ENCODE results near the gene TMEM51.

The TMEM51 gene

DNA sequence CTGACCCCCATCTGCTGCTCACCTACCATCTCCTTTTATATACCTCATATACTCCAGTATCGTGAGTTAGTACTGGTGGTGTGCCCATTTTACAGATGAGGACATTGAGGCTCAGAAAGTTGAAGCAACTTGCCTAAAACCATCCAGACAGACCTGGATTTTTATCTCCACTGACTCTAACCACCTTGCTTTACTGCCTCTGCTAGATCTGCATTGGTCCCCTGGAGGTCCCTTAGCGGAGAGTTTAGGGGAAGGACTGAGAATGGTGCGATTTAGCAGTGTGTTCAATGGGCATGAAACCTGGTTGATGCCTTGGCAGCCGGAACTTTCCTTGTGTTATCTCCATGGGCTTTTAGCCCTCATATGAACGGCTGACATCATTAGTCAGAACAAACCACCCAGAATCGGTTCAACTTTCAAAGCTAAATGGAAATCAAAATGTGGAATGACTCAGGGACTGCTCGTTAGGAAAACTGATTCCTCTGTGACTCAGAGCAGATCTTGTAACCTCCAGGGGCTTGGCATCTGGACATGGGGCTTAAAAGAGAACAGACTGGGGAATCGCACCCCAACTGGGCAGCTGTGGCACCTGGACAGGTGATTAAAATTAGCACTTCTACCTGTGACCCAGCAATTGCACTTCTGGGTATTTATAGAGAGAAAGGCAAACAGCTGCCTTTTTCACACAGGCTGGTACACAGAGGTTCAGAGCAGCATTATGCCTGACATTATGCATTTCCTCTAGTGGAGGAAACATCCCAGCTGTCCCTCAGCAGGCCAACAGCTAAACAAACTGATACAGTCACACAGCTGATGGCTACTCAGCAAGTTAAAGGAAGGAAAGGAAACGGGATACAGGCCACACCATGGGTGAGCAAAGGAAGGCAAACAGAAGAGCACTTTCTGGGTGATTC, 25.3 kb downstream of the TMEM51 start:
- peak; percentile 22 for DNase-seq

DNA sequence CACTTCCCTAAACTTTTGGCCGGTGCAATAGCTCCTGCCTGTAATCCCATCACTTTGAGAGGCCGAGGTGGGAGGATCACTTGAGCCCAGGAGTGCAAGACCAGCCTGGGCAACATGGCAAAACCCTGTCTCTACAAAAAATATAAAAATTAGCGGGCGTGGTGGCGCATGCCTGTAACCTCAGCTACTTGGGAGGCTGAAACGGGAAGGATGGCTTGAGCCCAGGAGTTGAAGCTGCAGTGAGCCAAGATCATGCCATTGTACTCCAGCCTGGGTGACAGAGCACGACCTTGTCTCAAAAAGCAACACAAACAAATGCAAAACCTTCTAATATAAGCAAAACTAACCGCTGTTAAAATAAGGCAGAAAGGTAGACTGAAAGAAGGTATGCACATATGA, 25.9 kb downstream of the TMEM51 start:
- DNase-seq = no peak

DNA sequence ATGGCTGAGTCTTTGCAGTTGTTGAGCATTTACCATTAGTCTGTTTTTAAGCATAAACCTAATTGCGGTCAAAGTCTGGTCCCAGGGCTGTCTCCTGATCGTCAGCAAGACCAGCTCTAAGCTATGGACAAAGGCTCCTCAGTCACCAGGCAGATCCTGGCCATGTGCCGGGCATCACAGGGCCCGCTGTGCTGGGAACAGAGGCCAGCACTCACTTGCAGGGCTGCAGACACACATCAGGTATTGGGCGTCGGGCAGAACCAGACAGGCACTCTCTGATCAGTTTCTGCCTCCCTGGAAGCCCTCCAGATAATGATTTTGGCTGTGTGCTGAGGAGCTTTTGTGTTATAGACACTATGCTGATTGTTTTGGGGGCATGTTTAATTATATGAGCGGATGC, 26.6 kb downstream of the TMEM51 start:
- DNase-seq = no peak

DNA sequence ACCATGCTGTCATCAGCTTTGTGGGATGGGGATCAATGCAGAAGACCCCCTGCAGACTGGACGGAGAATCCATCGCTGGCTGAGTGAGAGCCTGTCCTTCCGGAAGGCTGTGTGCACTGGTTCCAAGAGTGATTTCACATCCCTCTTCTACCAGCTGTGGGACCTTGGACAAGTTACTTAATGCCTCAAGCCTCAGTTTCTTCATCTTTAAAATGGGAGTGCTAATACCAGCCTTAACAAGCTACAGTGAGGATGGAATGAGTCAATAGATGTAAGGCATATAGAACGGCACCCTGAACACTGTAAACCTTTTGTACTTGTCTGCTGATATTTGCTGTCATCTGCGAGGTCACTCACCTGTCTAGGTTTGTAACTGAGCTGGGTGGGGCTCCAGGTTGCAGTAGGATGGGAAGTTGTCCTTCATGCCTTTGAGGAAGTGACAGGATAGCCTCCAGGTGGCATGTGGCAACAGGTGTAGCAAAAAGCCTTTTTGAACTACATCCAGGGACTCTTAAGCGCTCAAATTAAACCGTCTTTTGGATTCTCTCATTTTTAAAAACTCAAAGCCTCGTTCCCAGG, 27.5 kb downstream of the TMEM51 start:
- DNase-seq = no peak

DNA sequence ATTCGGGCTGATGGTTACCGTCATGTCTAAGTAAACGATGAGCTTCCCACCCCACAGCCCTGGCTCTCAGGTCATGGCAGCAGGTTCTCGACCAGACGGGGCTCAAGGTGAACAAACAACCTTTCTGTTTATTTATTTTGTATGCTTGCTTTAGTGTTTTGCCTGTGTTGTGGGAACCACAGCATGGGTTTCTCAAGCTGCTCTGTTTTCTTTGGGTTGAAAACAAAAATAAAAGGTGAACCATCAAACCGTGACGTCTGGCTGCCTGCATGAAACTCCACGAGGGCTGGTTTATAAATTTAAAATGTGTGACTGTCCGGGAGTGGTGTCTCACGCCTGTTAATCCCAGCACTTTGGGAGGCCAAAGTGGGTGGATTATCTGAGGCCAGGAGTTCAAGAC, 28.0 kb downstream of the TMEM51 start:
- DNase-seq = no peak

DNA sequence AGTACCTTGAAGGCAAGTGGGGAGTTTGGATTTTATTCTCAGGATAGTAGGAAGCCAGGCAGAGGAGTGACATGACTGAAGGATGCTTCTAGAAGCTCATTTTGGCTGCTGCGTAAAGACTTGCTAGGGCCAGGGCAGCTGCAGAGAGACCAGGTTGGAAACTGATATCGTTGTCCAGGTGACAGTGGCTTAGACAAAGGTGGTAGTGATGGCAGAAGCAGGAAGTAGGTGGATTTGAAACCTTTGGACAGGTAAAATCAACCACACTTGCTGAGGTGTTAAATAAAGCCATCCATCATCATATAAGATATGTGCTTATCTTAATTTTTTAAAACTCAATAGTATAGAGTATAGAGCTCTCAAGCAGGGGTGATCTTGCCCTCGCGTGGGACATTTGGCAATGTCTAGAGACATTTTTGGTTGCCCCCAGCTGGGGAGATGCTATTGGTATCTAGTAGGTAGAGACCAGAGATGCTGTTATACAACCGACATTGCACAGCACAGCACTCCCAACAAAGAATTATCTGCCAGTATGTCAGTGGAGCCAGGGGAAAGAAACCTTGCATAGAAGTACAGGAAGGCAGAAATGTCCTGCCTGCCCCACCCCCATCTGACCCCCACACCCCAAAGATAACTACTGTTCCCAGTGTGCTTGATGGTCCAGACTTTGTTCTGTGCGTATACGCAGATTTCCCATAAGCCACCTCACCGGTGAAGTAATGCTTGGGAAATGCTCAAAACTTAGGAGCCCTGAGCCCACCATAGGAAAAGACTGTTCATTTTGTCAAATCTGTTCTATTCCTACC, 31.1 kb downstream of the TMEM51 start:
- no peak for DNase-seq

DNA sequence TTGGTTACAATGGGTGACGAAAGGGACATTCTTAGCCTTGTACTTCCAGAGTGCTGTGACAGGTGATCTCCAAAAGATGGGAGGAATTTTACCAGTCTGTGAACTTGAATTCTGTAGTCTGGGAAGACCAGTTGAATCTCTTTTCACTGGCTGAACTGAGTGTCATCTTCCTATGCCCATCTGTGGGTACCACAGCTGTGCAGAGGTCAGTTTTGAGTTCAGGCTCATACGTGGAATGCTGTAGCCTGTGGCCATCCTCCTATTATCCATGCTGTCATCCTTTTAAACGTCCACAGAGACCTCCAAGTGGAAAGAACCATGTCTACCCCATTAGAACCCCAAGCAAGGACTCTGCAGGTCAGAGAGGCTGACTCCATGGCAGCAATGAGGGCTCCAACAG, 32.1 kb downstream of the TMEM51 start:
- no peak for DNase-seq

DNA sequence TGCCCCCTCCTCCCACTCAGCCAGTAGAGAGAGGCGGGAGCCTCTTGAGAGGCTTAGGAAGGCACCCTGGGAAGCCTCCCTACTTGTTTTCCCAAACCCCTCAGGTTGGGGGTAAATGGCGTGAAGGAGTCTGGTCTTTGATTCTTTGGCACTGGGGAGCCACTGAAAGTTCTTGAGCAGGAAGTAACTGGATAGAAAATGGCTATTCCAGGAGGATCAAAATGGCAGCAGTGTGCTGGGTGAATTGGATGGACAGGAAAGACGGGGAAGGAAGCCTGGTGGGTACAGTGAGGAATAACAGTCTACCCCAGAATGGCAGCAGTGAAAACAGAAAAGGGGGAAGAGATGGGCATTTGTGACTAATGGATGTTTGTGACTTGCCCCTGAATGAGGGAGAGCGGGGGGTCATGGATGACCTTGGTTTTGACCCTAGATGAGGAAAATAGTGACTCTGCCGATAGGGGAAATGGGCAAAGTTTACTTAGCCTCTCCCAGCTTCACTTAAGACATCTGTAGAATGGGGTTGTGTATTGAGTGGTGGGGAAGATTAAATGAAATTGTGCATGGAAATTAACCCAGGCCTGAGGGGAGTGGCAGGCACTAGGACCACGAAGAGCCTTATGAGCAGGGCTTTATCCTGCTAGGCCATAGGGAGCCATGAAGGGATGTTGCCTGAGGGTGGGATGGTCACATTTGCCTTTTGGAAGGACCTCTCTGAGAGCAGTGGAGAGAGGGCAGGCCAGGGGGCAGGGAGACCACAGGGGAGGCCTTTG, 32.7 kb downstream of the TMEM51 start:
- no peak for DNase-seq

DNA sequence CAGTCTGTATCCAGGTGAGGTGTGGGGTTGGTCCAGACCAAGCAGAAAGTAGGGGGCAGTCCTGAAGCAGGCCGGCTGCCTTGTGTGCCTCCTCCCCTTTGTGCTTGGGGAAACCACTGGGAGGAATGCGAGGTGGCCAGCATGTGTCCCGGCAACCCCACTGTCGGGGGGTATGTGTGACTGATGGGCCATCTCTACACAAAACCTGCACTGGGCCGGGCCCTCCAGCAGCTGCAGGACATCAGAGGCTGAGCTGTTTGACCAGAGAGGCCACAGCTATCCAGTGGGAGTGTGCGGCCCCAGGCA, 33.3 kb downstream of the TMEM51 start:
- no peak for DNase-seq

DNA sequence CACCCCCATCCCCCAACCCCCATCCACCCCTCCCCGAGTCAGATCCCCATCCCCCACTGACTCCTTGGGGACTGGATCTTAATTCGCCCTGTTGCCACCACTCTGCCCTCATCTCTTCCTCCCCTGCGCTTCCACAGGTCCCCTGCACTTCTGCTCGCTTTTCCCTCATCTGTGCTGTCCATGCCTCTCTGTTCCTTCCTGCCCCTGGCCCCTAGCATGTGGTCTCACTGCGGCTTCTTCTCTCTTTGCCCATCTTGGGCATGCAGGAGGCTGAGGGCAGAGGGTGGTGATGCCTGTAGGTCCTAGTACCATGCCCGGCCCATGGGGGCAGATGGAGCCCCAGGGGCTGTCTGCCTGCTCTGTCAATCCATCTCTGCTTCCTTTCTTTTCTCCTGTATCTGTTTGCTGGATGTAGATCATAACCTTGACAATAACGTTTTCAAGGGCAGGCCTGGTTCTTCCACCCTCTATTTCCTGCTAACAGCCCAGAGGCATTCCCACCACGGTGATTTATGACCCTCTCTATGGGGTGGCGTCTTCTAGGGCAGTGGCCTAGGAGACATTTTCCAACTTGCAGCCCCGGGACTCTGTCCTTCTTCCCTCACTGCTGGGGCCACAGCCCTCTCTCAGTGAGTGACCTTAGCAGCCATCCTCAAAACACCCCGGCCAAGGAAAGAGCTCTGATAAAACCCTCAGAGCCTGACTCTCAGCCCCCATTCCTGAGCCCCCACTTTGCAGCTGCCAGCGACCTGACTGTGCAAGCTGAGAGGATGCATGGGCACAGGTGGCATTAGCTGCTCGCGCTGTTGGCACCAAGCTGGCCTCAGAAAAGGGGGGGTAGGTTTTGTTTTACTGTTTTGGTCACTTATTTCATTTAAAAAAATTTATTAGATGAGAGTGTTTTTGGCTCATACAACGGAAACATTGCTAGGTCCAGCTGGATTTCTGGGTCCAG, 33.9 kb downstream of the TMEM51 start:
- no peak for DNase-seq

DNA sequence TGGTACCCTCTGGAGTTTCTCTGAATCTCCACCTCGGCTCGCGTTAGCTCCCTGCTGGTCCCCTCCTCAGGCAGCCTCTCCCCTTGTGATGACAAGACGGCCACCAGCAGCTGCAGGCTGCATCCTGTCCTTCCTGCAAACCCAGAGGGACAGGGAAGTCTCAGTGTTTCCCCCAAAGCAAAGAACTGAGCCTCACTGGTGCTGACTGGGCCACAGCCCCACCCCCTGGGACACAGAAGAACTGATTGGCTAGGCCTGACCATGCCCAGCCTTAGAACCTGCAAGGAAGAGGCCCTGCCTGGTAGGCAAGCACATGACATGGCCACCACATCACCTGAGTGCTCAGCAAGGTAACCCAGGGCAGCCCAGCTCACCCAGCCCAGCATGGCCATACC, 34.6 kb downstream of the TMEM51 start:
- DNase-seq = no peak

DNA sequence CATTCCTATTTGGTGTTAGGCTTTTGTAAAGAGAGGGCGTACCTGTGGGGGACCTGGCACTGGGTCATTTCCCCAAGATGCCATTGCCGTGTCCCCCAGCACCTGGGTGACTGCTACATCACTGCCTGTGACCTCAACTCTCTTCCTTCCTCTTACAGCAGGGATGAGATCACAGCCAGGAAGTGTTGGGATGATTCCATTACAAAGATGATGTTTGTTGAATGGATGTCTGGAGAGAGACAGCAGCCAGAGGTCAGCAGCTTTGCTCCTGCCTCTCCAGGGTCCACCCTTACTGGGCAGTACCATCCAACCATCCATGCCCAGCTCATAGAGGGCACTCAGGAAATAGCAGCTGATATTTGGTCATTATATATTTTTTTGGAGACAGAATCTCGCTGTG, 35.1 kb downstream of the TMEM51 start:
- no peak for DNase-seq

DNA sequence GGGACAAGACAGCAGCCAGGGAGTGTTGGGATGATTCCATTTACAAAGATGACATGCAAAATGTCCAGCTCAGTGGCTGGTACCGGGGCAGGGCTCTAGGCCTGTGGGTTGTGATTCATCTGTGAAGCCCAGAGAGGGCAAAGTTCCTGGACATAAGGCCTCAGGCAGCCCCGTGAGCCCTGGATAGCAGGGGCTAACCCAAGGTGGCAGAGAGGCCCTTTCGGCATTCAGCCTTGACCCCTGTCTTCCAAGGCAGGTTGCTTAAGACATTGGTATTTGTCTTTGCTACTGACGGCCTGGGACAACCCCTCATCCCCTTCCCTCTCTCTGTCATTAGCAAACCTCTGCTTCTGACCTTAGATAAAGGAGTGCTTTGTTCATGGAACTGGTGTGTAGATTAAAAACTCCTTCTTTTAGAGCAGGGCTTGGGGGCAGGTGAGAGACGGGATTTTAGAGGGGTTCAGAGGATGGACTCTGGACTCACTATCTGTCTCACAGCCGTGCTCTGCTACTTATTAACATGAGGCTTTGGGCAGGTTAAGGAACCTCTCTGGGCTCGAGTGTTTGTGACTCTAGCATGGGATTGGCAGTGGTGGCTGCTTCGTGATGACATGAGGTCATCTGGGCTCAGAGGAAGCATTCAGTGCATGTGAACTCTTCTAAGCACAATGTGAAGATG, 36.3 kb downstream of the TMEM51 start:
- DNase-seq = no peak

DNA sequence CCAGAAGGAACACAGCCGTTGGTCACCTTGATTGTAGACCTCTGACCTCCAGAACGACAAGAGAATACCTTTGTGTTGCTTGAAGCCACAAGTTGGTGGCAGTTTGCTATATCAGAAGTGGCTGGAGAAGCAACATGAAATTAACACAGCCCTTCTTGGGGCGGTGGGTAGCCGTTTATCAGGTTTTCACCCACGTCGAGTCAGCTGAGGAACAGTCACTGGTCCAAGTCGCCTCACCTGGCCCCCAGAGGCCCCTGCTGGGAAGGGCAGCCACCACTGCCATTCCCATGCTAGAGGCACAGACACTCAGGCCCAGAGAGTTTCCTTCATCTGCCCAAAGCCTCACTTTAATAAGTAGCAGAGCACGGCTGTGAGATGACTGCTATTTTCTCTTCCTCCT, 37.7 kb downstream of the TMEM51 start:
- DNase-seq = no peak

DNA sequence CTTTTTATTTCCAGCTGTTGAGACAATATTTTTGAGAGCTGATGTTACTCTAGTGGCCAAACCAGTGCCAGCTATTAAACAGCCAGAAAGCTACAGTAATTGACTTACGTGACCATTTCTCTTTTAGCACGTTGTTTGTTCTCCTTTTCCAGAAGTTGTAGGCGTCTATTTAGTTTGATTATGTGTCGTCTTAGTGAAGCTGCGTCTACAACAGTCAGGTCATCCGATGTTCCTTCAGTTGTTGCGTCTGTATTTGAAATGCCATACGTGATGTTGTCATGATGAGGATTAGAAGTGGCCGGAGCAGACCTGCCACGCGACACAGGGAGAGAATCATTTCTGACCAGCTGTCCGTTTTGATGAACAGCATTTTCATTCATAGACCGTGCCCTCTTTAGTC, 38.2 kb downstream of the TMEM51 start:
- no peak for DNase-seq

DNA sequence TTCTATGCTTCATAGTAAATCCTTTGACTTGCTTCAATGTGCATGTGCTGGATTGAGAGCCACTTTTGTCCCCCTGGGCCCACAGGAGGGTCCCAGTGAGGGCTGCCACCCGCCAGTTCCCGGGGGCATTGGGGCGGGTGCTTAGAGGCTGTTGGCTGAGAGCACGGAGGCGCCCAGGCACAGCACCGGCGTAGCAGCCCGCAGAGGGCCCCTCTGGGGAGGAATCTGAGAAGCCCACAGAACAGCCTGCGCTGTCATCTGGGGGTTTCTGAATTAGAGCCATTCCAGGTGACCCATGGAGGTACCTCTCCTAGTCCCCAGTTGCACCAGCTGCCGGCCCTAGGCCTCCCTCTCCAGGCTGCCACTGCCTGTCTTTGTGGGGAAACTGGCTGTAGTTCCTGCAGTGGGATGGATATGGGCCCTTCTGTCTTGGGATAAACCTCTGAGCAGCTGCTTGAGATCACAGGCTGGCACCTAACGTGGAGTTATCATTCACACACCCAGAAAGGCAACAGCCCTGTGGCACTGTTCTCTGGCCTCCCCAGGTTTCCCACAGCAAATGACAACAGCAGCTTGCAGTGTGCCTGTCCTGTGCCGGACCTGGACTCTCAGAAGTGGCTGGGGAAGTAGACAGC, 39.5 kb downstream of the TMEM51 start:
- DNase-seq = no peak

DNA sequence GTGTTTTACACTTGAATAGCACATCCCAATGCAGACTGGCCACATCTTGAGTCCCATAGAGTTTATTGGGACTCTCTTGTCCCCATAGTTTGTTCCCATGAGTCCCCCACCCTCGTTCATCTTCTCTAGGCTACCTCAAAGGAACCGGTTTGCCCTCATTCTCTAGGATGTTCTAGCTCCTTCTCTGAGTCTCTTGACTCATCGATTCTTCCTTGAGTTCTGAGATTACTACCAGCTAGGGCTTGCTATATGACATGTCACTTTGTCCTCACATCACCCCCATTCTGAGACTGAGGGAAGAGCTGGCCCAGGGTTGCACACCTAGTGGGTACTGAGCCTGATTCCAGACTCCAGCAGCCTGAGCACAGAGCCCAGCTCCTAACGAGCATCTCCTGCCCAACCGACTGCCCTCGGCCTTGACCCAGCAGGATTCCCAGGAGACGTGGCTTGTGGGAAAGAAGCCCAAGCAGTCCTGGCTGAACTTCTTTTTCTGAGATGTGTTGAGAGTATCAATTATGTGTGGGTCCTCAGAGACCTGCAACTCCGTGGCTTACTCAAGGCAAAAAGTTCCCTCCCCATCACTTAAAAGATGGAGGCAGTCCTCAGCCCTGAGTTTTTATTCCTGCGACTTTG, 42.0 kb downstream of the TMEM51 start:
- DNase-seq = no peak

DNA sequence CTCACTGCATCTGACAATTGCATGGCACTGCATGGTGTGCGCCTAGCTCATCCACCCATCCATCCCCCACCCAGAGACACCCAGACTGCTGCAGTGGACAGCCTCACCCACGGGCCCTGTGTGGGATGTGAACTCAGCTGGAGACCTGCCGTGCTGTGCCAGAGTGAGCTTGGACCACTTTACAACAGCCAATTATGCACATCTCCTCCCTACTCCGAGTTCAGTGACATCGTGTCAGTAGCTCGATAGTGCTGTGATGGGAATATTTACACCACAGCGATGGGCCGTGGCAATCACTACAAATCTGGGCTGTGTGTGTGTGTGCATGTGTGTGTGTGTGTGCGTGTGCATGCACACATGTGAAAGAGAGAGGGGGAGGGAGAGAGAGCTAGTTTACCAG, 42.5 kb downstream of the TMEM51 start:
- no peak for DNase-seq

DNA sequence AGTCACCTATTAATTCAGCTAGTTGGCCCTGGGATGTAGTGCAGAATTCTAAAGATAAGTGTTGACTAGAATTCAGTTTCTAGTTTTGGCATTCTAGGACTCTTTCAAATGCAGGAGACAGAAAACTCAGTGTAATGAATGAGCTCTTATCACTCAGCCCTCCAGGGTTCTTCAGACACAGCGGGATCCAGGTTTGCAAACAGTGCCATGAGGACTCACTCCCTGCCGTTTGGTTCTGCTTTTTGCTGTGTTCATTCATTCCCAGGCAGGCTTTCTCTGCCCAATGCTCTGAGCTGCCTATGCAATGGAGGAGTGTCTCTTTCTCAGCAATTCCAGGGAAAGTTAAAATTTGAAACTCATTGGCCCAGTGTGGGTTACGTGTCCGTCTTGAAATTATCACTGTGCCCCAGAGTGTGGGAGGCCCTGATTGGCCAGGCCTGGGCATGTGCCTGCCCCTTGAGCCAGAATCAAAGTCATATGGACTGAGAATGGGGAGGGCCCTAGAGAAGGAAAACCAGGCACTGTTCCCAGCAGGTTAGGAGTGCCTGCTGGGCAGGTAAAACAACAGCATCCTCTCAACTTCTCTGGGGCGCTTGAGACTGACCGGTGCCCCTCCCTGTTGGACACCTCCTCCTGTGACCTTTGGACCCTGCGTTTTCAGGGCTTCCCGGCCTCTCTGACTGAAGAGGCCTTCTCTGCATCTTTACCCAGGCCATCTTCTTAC, 43.4 kb downstream of the TMEM51 start:
- no peak for DNase-seq
